GM13977 (cell line): ENCODE results near the gene ANKRD50.

Experiments
- DNase-seq: peaks from one replicate; pipeline ENCODE4 v3.0.0; 2012; ENCODE audit warnings: low spot score
- CTCF ChIP-seq: IDR thresholded peaks from 2 replicates; pipeline ENCODE4 v1.5.1; 2012; ENCODE audit warnings: mild to moderate bottlenecking, control low read depth; ENCODE audit not compliant: insufficient read depth; ENCODE audit errors: extremely low read depth, missing control alignments
- in situ Hi-C: fragments of 300-500 bp; cut with MboI; formaldehyde crosslinking; loops from one replicate; pipeline ENCODE4 v1.12.0; 2022; ENCODE audit warnings: low sequenced_read_pairs, low pct_unique_long_range_greater_than_20kb, mixed read lengths, inconsistent platforms; ENCODE audit not compliant: unreplicated experiment

ANKRD50 gene

GRCh38 chr4:124748965-124749364 is 36.4 kb upstream of the ANKRD50 start:
- no peak for TF ChIP-seq CTCF
- no peak for DNase-seq
- in situ Hi-C loops = no loop called here

- no peak for DNase-seq
- TF ChIP-seq CTCF = no peak
- in situ Hi-C loops = no loop called here
Observed at GRCh38 chr4:124745985-124746801, 33.7 kb upstream of the ANKRD50 start.

- in situ Hi-C loops = no loop called here
- no peak for DNase-seq
- no peak for TF ChIP-seq CTCF
Observed at GRCh38 chr4:124743711-124744110, 31.2 kb upstream of the ANKRD50 start.

- in situ Hi-C loops = no loop called here
- DNase-seq = no peak
- no peak for TF ChIP-seq CTCF
Observed at GRCh38 chr4:124740501-124740900, 28.0 kb upstream of the ANKRD50 start.

GRCh38 chr4:124738994-124739393 is 26.5 kb upstream of the ANKRD50 start:
- no peak for DNase-seq
- in situ Hi-C loops = no loop called here
- TF ChIP-seq CTCF = no peak

GRCh38 chr4:124737619-124738018 is 25.1 kb upstream of the ANKRD50 start:
- no peak for TF ChIP-seq CTCF
- no peak for DNase-seq
- in situ Hi-C loops = no loop called here

- in situ Hi-C loops = no loop called here
- DNase-seq = no peak
- TF ChIP-seq CTCF = no peak
Observed at GRCh38 chr4:124736526-124736925, 24.0 kb upstream of the ANKRD50 start.
